Adrenal gland (tissue), 5 donors: ENCODE results near the gene EVI5L.

Experiments used
- CTCF ChIP-seq, 6 experiments: fragments of 450-650 bp in 4 of 6; fragments of 200-600 bp in 2 of 6; sonication (generic) in 1 of 6; IDR thresholded peaks; 1 replicate in 5 of 6; 2 replicates in 1 of 6; pipeline versions ENCODE4 v1.5.1 to v1.8.0; 2016 to 2021; ENCODE audit warnings: antibody characterized with exemption in 6 of 6, mild to moderate bottlenecking in 2 of 6, moderate library complexity in 1 of 6
- POLR2A ChIP-seq, 2 donors: fragments of 450-650 bp; IDR thresholded peaks; one replicate each; pipeline ENCODE4 v1.6.1; 2017; ENCODE audit warnings: antibody characterized with exemption in 2 of 2, mild to moderate bottlenecking in 2 of 2, moderate library complexity in 1 of 2
- donor health status: DM: no; HTN: no; CAD: no.

GRCh38 chr19:7913652-7914051 lies 83.6 kb downstream of the EVI5L start:
- TF ChIP-seq CTCF (IDR thresholded peaks at IDR 0.05) (no peak), POLR2A (IDR thresholded peaks at IDR 0.05) (no peak)
